ENCODE results near the gene RPS2. TPM values are rescaled to one million over a fixed set of nuclear protein-coding genes. Genes with fewer than 3 reads are reported as not detected.

Gene RPS2
- polyA plus RNA-seq, 1 of the 3 experiments (the other 2 are of a cell fraction): 6,384 TPM

DNA sequence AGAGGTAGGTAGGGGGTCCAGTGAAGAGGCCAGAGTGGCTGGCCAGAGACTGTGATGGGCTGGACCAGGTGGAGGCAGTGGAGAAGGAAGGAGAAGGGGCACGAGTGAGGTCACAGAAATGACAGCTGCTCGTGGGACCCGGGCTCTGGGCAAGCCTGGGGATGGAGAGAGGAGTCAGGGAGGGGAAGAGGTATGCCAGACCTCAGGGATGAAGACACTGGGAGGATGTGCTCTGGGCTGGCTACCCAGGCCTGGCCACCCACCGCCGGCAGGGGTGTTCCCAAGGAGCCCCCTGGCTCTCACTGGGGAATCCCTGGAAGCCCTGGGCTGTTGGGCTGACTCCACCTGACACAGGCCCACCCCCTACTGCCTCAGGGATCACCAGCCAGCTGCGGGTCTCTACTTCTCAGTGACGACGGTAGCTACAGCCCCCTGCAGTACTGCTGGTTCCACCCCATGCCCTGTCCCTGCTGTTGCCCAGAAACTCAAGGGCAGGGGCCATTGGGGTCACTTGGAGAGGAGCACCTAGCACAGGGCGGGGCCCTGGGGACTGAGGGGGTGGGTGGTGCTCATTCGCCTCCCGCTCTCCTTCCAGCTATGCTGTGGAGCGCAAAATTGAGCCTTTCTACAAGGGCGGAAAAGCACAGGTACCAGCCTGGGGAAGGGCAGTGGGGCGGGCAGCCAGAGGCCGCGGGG is 9.0 kb upstream of the RPS2 start:
- no peak overlapping the region for H3K9ac ChIP-seq
- no peaks in the 10 kb centered on the region for H4K20me1 ChIP-seq (ENCODE audit: insufficient read depth)
- H3K27me3 ChIP-seq (ENCODE audit: insufficient read depth): no peaks in the 10 kb centered on the region
- peaks cover 7 to 46% of the 10 kb centered on the region in 2 experiments for H3K36me3 ChIP-seq (replicated peaks in 1 of 2; ENCODE audit: control insufficient read depth in 1 of 2, insufficient read depth in 2 of 2, low read length in 1 of 2)
- 0 out of 2 replicates have a peak overlapping the region, but pooled peaks have one; percentile 87 for H3K4me2 ChIP-seq
- DNase-seq: no peak
- no peak overlapping the region for H3K4me3 ChIP-seq (ENCODE audit: low read depth in 2 of 2, low read length in 1 of 2)
- H3K79me2 ChIP-seq (ENCODE audit: insufficient read depth): peaks cover 29% of the 10 kb centered on the region
- ChIA-PET POLR2A (no interaction called here), CTCF (no interaction called here)
- no peaks in the 10 kb centered on the region for H3K9me2 ChIP-seq
- no peak for TF ChIP-seq SIN3A (IDR thresholded peaks at IDR 0.05; ENCODE audit: borderline replicate concordance, low read depth, low read length)
- no peak for TF ChIP-seq MXI1 (IDR thresholded peaks at IDR 0.05; ENCODE audit: low read depth, low read length)
- TF ChIP-seq GABPA (IDR thresholded peaks at IDR 0.05; ENCODE audit: low read depth): no peak
- TF ChIP-seq RAD21 (IDR thresholded peaks at IDR 0.05; ENCODE audit: low read length): no peak
- no peak for TF ChIP-seq YY1 (IDR thresholded peaks at IDR 0.05; ENCODE audit: low read depth)
- TF ChIP-seq FOSL2 (IDR thresholded peaks at IDR 0.05; ENCODE audit: borderline replicate concordance, low read depth): no peak
- TF ChIP-seq, protein P1, sequence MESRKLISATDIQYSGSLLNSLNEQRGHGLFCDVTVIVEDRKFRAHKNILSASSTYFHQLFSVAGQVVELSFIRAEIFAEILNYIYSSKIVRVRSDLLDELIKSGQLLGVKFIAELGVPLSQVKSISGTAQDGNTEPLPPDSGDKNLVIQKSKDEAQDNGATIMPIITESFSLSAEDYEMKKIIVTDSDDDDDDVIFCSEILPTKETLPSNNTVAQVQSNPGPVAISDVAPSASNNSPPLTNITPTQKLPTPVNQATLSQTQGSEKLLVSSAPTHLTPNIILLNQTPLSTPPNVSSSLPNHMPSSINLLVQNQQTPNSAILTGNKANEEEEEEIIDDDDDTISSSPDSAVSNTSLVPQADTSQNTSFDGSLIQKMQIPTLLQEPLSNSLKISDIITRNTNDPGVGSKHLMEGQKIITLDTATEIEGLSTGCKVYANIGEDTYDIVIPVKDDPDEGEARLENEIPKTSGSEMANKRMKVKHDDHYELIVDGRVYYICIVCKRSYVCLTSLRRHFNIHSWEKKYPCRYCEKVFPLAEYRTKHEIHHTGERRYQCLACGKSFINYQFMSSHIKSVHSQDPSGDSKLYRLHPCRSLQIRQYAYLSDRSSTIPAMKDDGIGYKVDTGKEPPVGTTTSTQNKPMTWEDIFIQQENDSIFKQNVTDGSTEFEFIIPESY (IDR thresholded peaks at IDR 0.05; ENCODE audit: borderline replicate concordance, low read depth): no peak
- TF ChIP-seq, protein P2, sequence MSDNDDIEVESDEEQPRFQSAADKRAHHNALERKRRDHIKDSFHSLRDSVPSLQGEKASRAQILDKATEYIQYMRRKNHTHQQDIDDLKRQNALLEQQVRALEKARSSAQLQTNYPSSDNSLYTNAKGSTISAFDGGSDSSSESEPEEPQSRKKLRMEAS (IDR thresholded peaks at IDR 0.05; ENCODE audit: low read depth): no peak
- no peak for TF ChIP-seq CHD2 (IDR thresholded peaks at IDR 0.05; ENCODE audit: low read length, partially characterized antibody)
- TF ChIP-seq EP300 (IDR thresholded peaks at IDR 0.05; ENCODE audit: borderline replicate concordance in 1 of 2, low read depth in 1 of 2, low read length in 1 of 2): no peak
- TF ChIP-seq, protein P3, sequence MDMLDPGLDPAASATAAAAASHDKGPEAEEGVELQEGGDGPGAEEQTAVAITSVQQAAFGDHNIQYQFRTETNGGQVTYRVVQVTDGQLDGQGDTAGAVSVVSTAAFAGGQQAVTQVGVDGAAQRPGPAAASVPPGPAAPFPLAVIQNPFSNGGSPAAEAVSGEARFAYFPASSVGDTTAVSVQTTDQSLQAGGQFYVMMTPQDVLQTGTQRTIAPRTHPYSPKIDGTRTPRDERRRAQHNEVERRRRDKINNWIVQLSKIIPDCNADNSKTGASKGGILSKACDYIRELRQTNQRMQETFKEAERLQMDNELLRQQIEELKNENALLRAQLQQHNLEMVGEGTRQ (IDR thresholded peaks at IDR 0.05; ENCODE audit: borderline replicate concordance, low read depth, low read length): no peak
- TF ChIP-seq EZH2phosphoT487 (IDR thresholded peaks at IDR 0.05; ENCODE audit: borderline replicate concordance, low read depth): no peak
- 81% methylated on average over 14 of the region's 16 CpGs for WGBS (ENCODE audit: low lambda C conversion rate)
- H3K4me1 ChIP-seq (ENCODE audit: control insufficient read depth in 1 of 2, insufficient read depth in 2 of 2, low read depth in 1 of 2, low read length in 1 of 2): peaks cover 0 to 9% of the 10 kb centered on the region in 2 experiments; a peak in 1 of 4 replicates
- peaks cover 4% of the 10 kb centered on the region for H3F3A ChIP-seq (replicated peaks; ENCODE audit: insufficient read depth)
- no peaks in the 10 kb centered on the region for H3K9me3 ChIP-seq
- no peak overlapping the region for H2AFZ ChIP-seq (ENCODE audit: low read depth)
- H3K27ac ChIP-seq (ENCODE audit: low read depth in 2 of 2, low read length in 1 of 2): no peak overlapping the region

DNA sequence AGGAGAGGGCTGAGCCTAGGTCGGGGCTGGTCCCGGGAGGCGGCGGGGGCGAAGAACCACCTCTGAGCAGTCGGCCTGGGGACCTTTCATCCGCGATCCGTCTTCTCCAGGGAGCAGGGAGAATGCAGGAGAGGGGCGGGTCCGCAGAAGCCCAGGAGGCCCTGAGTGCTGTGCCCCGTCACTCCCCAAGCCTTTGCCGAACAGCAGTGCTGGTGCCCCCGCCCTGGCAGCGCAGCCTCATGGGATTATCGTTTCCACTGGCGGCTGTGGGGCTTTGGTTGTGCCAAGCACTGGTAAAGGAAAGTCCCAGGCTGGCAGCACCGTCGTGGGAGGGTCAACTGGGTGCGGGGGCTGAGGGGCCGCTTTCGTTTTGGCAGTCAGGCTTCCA is 7.9 kb upstream of the RPS2 start:
- Histone ChIP-seq H3K4me3 (ENCODE audit: low read depth in 2 of 2, low read length in 1 of 2) (peak overlapping the region; percentile 75 to 88), H3K4me2 (peak overlapping the region; percentile 87), H3K9me3 (no peaks in the 10 kb centered on the region), H3K9me2 (no peaks in the 10 kb centered on the region), H3K79me2 (ENCODE audit: insufficient read depth) (peaks cover 29% of the 10 kb centered on the region), H3K36me3 (replicated peaks in 1 of 2; ENCODE audit: control insufficient read depth in 1 of 2, insufficient read depth in 2 of 2, low read length in 1 of 2) (peaks cover 7 to 35% of the 10 kb centered on the region in 2 experiments), H3K27me3 (ENCODE audit: insufficient read depth) (no peaks in the 10 kb centered on the region), H3K9ac (peak overlapping the region; percentile 93), H3F3A (replicated peaks; ENCODE audit: insufficient read depth) (peaks cover 4% of the 10 kb centered on the region), H2AFZ (ENCODE audit: low read depth) (no peak overlapping the region), H3K27ac (ENCODE audit: low read depth in 2 of 2, low read length in 1 of 2) (peak overlapping the region in 1 of 2 experiments; percentile 93; a peak in 2 of 4 replicates), H3K4me1 (ENCODE audit: control insufficient read depth in 1 of 2, insufficient read depth in 2 of 2, low read depth in 1 of 2, low read length in 1 of 2) (peaks cover 0 to 9% of the 10 kb centered on the region in 2 experiments; a peak in 1 of 4 replicates), H4K20me1 (ENCODE audit: insufficient read depth) (no peaks in the 10 kb centered on the region)
- peak; percentile 58 for DNase-seq
- ChIA-PET CTCF (interaction anchor here (1.2 to 3.7 kb wide), 4 partner anchors 11 to 181 kb away, joined by 3 to 19 read pairs (median 9); partner anchors contain the start of gene GFER), POLR2A (interaction anchor here (1.0 to 1.3 kb wide), 3 partner anchors 12 to 200 kb away, joined by 4 to 8 read pairs (median 5); partner anchors contain the start of genes EME2, GFER and MRPS34)
- WGBS (ENCODE audit: low lambda C conversion rate): 1% methylated on average over 16 of the region's 22 CpGs
- no peak for TF ChIP-seq POLR2AphosphoS5 (IDR thresholded peaks at IDR 0.05; ENCODE audit: low read depth, low read length)
